22Rv1 (cell line): Measurements from ENCODE around the gene CCS.

ENCODE experiments used
- H3K27ac ChIP-seq: fragments of 450-650 bp; 2 replicates; pipeline ENCODE4 v1.5.1; 2017
- ZFX ChIP-seq: fragments of 450-650 bp; IDR thresholded peaks from 2 replicates; pipeline ENCODE4 v1.6.1; 2017; ENCODE audit warnings: antibody characterized with exemption, borderline replicate concordance
- TF ChIP-seq, protein P1 (sequence below): fragments of 450-650 bp; IDR thresholded peaks from 2 replicates; pipeline ENCODE4 v1.5.1; 2017; ENCODE audit warnings: mild to moderate bottlenecking

The CCS gene

DNA sequence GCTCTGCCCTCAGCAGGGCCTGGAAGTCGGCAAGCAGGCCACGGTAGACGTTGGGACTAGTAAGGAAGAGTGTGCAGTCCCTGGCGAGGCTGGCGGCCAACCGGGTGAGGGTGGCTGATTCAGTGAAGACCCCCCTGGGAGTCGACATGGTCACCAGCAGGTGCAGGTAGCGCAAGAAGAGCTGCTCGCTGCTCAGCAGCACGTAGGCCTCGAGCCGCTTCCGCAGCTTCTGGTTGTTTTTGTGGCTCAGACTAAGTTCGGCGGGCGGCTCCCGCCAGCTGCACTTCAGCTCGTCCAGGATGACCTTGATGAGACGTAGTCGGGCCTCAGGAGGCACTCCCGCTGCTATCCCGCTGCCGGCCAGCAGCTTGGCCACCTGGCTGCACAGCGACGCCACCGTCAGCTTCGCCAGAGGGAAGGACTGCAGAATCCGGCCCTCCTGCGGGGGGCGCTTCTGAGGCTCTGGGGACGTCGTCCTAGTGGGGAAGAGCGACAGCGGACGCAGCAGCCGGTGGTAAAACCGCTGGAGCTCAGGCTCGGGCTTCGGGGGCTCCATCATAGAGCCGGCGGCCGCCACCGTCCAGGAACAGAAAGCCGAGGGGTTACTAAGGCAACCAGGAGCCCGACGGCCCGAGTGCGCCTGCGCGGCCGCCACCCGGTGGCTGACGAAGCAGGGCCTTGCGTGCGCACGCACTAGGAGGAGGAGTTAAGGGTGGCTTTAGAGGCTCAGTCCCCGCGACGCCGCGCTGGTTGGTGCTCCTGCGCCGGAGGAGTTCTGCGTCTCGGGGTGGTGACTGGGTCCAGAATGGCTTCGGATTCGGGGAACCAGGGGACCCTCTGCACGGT is at the start of gene CCS, which contains the start of gene CCDC87:
Gene CCS, plus strand, starts transcription at position 729 of the 846 bp plus-strand sequence. Its CDS starts 77 bp downstream, at position 806.
Gene CCDC87, minus strand, starts transcription at position 607 of the 846 bp plus-strand sequence. Its CDS starts 48 bp downstream, at position 559.
- H3K27ac ChIP-seq, result peak within 1 kb of the TSS; percentile 56
- no peak for TF ChIP-seq ZFX
- TF ChIP-seq, protein P1, sequence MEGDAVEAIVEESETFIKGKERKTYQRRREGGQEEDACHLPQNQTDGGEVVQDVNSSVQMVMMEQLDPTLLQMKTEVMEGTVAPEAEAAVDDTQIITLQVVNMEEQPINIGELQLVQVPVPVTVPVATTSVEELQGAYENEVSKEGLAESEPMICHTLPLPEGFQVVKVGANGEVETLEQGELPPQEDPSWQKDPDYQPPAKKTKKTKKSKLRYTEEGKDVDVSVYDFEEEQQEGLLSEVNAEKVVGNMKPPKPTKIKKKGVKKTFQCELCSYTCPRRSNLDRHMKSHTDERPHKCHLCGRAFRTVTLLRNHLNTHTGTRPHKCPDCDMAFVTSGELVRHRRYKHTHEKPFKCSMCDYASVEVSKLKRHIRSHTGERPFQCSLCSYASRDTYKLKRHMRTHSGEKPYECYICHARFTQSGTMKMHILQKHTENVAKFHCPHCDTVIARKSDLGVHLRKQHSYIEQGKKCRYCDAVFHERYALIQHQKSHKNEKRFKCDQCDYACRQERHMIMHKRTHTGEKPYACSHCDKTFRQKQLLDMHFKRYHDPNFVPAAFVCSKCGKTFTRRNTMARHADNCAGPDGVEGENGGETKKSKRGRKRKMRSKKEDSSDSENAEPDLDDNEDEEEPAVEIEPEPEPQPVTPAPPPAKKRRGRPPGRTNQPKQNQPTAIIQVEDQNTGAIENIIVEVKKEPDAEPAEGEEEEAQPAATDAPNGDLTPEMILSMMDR, result peak; percentile 82

DNA sequence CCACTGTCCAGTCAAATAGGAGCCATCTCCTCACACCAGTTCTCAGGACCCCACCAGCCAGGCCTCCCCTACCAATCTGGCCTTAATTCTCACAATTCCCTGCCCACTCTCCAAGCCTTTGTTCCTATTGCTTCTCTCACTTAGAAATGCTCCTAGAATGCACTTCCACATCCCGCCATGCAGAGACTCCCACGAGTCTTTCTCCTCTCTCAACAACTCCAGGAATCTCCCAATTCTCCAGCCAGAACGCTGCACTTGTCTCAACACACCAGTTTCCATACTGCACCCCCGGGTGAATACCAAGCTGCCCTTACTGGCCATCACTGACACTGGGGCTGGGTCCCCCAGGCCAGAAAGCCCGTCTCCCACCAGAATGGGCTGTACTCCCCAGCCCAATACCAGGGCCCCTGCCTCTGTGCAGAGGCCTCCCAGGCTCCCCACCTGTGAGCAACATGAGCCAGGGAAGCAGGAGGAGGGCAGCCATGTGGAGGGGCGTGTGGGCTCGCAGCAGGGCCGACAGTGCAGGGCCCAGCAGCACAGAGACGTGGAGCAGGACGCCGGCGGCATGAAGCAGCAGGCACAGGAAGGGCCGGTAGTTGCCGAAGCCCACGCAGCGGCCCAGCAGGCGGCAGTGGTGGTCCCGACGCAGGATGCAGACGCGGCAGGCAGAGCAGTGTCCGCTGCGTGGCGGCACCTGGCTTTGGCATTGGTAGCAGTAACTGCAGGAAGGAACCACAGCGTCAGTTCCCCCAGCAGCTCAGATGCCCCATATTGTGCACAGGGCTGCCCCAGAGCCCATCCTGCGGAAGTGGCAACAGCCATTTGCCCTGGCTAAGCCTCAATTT is 49.5 kb upstream of the CCS start:
- TF ChIP-seq ZFX, result no peak
- TF ChIP-seq, protein P1, result no peak
- no peak overlapping the region for H3K27ac ChIP-seq

- peak overlapping the region; percentile 71 for H3K27ac ChIP-seq
Observed at GRCh38 chr11:66544952-66545351, 48.0 kb upstream of the CCS start.

GRCh38 chr11:66545701-66546367 is 47.2 kb upstream of the CCS start, which contains the start of gene ZDHHC24:
TSS of gene ZDHHC24 (minus strand) at chr11:66546048. CDS start at chr11:66546003, 45 bp downstream.
- H3K27ac ChIP-seq, result peak within 1 kb of the TSS; percentile 71
- TF ChIP-seq, protein P1, result no peak
- no peak for TF ChIP-seq ZFX

- no peak for TF ChIP-seq ZFX
- TF ChIP-seq, protein P1, result no peak
- peak within 1 kb of the TSS; percentile 71 for H3K27ac ChIP-seq
Observed at GRCh38 chr11:66546368-66546965, 46.5 kb upstream of the CCS start, which contains the start of gene ACTN3. TSS of gene ACTN3 (plus strand) at chr11:66546903. CDS start at chr11:66546938, 35 bp downstream.

DNA sequence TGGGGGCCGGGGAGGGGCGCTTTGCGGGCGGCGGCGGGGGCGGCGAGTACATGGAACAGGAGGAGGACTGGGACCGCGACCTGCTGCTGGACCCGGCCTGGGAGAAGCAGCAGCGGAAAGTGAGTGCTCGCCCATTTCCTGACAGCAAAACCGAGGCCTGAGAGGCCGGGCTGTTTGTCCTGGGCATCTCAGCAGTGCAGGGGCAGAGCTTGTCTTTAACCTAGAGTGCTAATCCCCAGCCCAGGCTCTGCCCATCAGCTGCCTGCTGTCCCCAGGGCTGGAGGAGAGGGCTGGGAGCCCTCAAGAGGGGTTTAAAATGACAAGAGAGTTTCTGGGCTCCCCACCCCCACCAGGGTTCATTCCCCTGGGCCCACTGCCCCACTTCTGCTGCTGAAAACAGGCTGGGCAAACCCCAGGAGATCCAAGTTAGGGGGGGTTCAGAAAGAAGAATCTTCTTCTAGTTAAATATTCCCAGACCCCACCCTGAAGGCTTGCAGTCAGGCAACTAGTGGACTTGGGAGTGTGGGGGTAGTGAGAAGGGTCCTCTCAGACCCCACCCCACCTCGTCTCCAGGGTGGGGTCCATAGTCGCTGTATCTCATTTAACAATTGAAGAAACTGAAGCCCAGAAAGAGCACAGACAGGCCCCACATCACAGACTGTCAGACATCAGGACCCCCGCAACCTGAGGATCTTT is 45.9 kb upstream of the CCS start:
- H3K27ac ChIP-seq, result no peak overlapping the region
- no peak for TF ChIP-seq ZFX
- TF ChIP-seq, protein P1, result no peak

DNA sequence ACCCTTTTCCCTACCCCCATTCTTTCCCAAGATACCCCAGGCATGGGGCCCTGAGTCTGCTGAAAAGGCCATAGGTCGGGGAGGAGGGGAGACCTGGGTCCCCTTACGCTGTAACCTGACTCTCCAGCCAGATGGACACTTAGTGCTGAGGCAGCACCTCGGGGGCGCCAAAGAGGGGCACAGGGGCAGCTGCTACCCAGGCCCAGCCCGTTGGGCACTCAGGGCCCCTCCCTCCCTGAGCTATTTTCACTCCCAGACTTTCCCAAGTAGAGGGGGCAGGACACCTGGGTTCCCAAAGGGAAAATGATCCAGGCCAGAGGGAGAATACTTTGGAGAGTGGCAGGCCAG is 45.3 kb upstream of the CCS start:
- TF ChIP-seq, protein P1, result no peak
- TF ChIP-seq ZFX, result no peak

More for the DNA sequence above, 45.3 kb upstream of the CCS start:
- no peak overlapping the region for H3K27ac ChIP-seq
